HG03520 (cell line): ENCODE data around the gene TFCP2.

Source experiments
- ATAC-seq: cut with Tn5 transposase; IDR thresholded peaks from one replicate; pipeline ENCODE4 v1.9.1; 2021; ENCODE audit warnings: mild to moderate bottlenecking, moderate library complexity; ENCODE audit not compliant: unreplicated experiment

The TFCP2 gene

GRCh38 chr12:51160814-51161459, 12.0 kb downstream of the TFCP2 start:
- ATAC-seq, result no peak

GRCh38 chr12:51156245-51156765, 16.6 kb downstream of the TFCP2 start:
- no peak for ATAC-seq

GRCh38 chr12:51152953-51153352, 20.0 kb downstream of the TFCP2 start:
- ATAC-seq, result no peak

- no peak for ATAC-seq
These were observed 22.2 kb downstream of the TFCP2 start for GRCh38 chr12:51150777-51151176.

- no peak for ATAC-seq
These were observed 25.6 kb downstream of the TFCP2 start for GRCh38 chr12:51147309-51147708.

- ATAC-seq, result no peak
These were observed 33.6 kb downstream of the TFCP2 start for GRCh38 chr12:51139292-51139844.

- no peak for ATAC-seq
These were observed 40.2 kb downstream of the TFCP2 start for GRCh38 chr12:51132693-51133092.

DNA sequence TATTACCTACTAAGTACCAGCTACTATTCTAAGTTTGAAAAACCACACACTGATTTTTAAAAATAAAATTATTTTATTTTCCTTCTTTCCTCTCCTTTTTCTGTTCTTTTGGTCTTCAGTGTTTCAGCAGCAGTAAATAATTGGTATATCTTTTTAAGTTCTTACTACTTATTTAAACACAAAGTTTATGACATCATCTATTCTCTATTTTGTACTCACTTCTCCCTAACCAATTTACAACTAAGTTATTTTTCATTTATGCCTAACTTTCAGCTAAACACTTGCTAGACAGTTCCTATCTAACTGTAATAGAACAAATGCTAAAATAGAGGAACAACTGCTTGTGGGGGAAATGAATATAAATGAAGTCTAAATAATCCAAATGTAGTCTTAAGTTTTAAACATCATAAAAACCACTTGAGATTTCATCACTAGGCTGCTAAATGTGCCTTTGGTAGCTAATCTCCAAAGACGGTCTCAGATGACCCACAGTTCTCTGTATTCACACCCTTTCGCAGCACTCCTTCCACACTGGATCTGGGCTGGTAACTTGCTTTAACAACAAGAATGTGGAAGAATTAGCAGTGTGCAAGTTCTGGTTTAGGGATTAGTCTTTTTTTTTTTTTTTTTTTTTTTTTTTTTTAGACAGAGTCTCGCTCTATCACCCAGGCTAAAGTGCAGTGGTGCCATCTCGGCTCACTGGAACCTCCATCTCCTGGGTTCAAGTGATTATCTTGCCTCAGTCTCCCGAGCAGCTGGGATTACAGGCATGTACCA, 41.0 kb downstream of the TFCP2 start:
- no peak for ATAC-seq

GRCh38 chr12:51128919-51129318, 44.0 kb downstream of the TFCP2 start:
- no peak for ATAC-seq

DNA sequence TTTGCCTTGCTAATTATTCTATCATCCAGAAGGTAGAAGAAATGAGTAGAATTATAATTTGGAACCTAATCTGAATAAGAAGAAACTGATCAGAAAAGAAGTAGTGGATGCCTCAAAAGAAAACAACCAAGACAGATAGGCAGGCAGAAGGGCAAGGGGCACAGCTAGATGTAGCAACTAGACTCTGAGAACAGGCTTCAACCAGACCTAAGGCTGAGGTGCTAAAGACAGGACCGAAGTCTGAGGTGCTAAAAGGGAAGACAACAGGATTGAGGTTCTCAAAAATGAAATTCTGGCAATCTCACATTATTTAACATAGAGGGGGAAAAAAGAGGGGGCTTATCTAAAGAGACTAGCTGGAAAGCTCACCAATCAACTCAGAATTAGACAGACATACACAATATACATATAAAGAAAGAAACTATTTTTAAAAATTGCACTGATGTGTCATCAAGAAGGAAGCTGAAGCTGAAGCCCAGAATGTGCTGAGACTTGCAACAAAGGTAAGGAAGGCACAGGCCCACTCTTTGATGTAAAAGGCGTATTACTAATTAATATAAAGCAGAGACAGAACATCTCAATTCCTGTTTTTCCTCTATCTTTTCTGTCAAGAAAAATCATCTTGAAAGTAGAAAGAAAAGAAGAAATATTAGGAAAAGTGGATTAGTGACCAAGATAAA, 45.7 kb downstream of the TFCP2 start:
- ATAC-seq, result no peak

DNA sequence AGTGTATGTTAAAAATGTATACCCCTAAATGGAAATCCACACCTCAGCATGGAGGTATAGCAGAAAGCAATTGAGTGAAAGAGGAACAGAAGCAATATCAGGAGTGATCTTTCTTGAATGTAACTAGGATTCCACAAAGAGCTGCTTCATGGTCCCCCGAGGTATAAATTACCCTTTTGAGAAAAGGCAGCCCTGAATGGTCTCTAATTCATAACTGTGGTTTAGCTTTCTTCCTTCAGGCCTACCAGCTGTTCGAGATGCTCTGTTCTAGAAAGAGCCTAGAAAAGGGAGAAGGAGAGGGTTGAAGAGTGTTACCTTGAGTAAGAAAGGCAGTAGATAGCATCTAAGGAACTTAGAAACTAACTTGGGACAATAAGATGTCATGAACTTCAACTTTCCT, 46.6 kb downstream of the TFCP2 start:
- ATAC-seq, result no peak

- ATAC-seq, result no peak
These were observed 48.4 kb downstream of the TFCP2 start for GRCh38 chr12:51124504-51124903.

GRCh38 chr12:51122844-51123243, 50.1 kb downstream of the TFCP2 start:
- no peak for ATAC-seq

DNA sequence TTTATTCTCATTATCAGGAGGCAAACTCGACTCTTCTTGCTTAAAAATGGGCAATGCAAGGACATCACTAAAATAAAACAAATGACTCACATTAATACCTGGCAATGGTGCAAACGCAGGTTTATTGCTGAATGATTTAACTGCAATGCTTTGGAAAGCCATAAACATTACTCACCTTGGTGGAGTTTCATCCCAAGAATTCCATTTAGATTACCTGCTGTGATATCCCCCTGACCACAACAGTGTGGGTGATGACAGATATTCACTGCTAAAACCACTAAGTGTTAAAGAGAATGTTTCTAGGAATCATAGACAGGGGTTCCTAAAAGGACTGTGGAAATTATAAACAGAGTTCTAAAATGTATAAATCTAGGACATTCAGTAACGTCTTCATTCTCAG, 54.2 kb downstream of the TFCP2 start:
- no peak for ATAC-seq

GRCh38 chr12:51115533-51115932, 57.4 kb downstream of the TFCP2 start:
- no peak for ATAC-seq

GRCh38 chr12:51108136-51108535, 64.8 kb downstream of the TFCP2 start:
- no peak for ATAC-seq

DNA sequence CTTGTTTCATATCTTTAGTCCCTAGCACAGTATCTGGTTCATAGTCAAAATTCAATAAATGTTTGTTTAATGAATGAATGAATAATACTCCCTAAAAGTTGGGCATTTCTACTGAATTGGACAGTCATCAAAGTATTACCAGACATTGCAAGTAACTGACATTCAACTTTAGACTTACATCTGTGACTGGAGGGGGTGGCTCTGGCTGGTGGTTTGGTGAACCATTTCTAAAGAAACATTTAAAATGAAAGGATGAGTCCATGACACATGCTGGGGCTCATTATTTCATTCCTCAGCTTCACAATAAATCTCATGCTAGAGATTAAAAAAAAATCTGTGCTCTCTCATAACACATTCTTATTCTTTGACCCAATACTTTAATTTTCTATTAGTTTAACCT, 69.0 kb downstream of the TFCP2 start:
- ATAC-seq, result no peak

- no peak for ATAC-seq
These were observed 74.3 kb downstream of the TFCP2 start for GRCh38 chr12:51098611-51099010.

DNA sequence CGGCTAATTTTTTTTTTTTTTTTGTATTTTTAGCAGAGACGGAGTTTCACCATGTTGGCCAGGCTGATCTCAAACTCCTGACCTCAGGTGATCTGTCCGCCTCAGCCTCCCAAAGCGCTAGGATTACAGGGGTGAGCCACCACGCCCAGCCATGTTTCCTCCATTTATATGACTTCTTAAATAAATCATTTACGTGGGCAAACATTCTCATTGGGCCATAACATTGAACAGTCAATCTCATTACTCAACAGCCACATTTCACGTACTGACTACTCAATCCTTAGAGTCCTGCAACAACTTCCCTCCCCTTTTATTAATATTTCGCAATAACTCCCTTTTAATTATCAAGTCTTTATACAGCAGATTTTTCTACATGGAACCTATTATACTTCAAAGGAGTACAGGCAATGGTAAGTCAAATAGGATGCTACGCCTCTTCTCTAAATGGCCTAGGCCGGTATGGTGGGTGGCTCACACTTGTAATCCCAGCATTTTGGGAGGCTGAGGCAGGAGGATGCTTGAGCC, 82.2 kb downstream of the TFCP2 start:
- ATAC-seq, result no peak

DNA sequence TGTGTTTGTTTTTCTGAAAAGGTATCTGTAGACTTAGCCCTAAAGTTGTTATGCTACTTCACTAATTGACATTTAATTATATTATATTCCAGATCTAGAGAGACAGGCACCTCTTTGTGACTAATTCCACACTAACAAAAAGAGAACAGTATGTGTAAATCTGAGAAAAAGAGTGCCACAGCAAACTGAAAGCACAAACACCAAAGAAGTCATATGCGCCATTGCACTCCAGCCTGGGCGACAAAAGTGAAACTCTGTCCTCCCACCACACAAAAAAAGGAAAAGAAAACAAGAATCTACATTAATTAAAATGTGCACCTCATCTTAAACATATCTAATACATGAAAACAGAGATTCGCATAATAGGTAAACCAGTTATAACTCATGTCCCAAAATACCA, 85.1 kb downstream of the TFCP2 start:
- ATAC-seq, result no peak

- no peak for ATAC-seq
These were observed 86.0 kb downstream of the TFCP2 start for GRCh38 chr12:51086933-51087332.
